Measurements from ENCODE around the gene AMPH. TPM values are rescaled to one million over a fixed set of nuclear protein-coding genes. Genes with fewer than 3 reads are reported as not detected.

Gene AMPH
- polyA plus RNA-seq, 1 donor (not counting 4 experiments of a cell fraction or from before 2014, with no cell fraction given): not detected

GRCh38 chr7:38334163-38334562, 297.0 kb downstream of the AMPH start:
- Histone ChIP-seq H3K36me3 (ENCODE audit: control insufficient read depth in 2 of 2, extremely low read depth in 1 of 2, insufficient read depth in 2 of 2, low read length in 2 of 2) (no peaks in the 10 kb centered on the region), H3K4me3 (ENCODE audit: control insufficient read depth in 2 of 3, extremely low read depth in 1 of 3, insufficient read depth in 2 of 3, low read depth in 1 of 3, low read length in 3 of 3) (no peak overlapping the region), H3K9ac (ENCODE audit: control insufficient read depth, extremely low read depth, insufficient read depth, low read length) (no peak overlapping the region), H3K27me3 (ENCODE audit: control insufficient read depth, extremely low read depth, insufficient read depth, low read length) (no peaks in the 10 kb centered on the region), H3K9me1 (ENCODE audit: control insufficient read depth, extremely low read depth, insufficient read depth, low read length) (no peaks in the 10 kb centered on the region), H3K4me1 (ENCODE audit: control insufficient read depth, extremely low read depth, insufficient read depth, low read length) (no peaks in the 10 kb centered on the region), H3K27ac (ENCODE audit: control insufficient read depth, insufficient read depth, low read length) (no peak overlapping the region), H3K9me3 (ENCODE audit: control insufficient read depth, low read depth, low read length) (no peaks in the 10 kb centered on the region), H4K20me1 (ENCODE audit: control insufficient read depth, extremely low read depth, insufficient read depth, low read length) (no peaks in the 10 kb centered on the region), H3K4me2 (ENCODE audit: control insufficient read depth, extremely low read depth, insufficient read depth, low read depth, low read length) (no peak overlapping the region), H2AFZ (ENCODE audit: control insufficient read depth, low read length) (no peak overlapping the region), H3K79me2 (ENCODE audit: control insufficient read depth, insufficient read depth, low read length) (no peaks in the 10 kb centered on the region)
- TF ChIP-seq, protein P1, sequence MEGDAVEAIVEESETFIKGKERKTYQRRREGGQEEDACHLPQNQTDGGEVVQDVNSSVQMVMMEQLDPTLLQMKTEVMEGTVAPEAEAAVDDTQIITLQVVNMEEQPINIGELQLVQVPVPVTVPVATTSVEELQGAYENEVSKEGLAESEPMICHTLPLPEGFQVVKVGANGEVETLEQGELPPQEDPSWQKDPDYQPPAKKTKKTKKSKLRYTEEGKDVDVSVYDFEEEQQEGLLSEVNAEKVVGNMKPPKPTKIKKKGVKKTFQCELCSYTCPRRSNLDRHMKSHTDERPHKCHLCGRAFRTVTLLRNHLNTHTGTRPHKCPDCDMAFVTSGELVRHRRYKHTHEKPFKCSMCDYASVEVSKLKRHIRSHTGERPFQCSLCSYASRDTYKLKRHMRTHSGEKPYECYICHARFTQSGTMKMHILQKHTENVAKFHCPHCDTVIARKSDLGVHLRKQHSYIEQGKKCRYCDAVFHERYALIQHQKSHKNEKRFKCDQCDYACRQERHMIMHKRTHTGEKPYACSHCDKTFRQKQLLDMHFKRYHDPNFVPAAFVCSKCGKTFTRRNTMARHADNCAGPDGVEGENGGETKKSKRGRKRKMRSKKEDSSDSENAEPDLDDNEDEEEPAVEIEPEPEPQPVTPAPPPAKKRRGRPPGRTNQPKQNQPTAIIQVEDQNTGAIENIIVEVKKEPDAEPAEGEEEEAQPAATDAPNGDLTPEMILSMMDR (optimal IDR thresholded peaks at IDR 0.05 in 1 of 3, IDR thresholded peaks at IDR 0.05 in 1 of 3, conservative IDR thresholded peaks at IDR 0.05 in 1 of 3; ENCODE audit: extremely low read depth in 1 of 3, insufficient read depth in 2 of 3, low read length in 3 of 3): no peak
- TF ChIP-seq EZH2 (IDR thresholded peaks at IDR 0.05; ENCODE audit: low read length): no peak
- dilution Hi-C loops (cut with MboI; ENCODE audit: extremely low pct_ligation_motif_present, low sequenced_read_pairs): no loop called here
- no peak for FAIRE-seq
- no peak for DNase-seq (ENCODE audit: low read depth, low spot score)

Small RNA genes within 50 kb of the gene (small RNA-seq; reads per million reads assigned to genes)
- gene RN7SL83P (ENCODE audit: insufficient read length in 3 of 3, low read depth in 3 of 3, low replicate concordance in 1 of 3) (0 reads per million in 3 experiments), gene TRGV6 (ENCODE audit: insufficient read length in 3 of 3, low read depth in 3 of 3, low replicate concordance in 1 of 3) (0 reads per million in 3 experiments)
